HG03460 (cell line): ENCODE results near the gene USP17L11.
"Not testable (repeated sequence)": the region's sequence is repeated elsewhere in the genome, so short reads cannot be mapped to it uniquely, and the experiment has no call there.

Experiments
- ATAC-seq: cut with Tn5 transposase; IDR thresholded peaks from one replicate; pipeline ENCODE4 v1.9.1; 2021; ENCODE audit not compliant: unreplicated experiment

The USP17L11 gene

GRCh38 chr4:9215105-9215504 is at the start of gene USP17L11:
TSS of gene USP17L11 (plus strand) at chr4:9215405. CDS start at chr4:9215405, 0 bp downstream.
- ATAC-seq, result not testable (repeated sequence)

- ATAC-seq, result not testable (repeated sequence)
Measured at GRCh38 chr4:9165990-9166389, 49.2 kb upstream of the USP17L11 start.

- ATAC-seq, result not testable (repeated sequence)
Measured at GRCh38 chr4:9169791-9170459, 45.3 kb upstream of the USP17L11 start, which contains the start of gene FAM90A26. TSS of gene FAM90A26 (plus strand) at chr4:9170409. CDS start at chr4:9173173, 2,764 bp downstream.

GRCh38 chr4:9210357-9210756 is 4.8 kb upstream of the USP17L11 start, which contains the start of gene USP17L10:
TSS of gene USP17L10 (plus strand) at chr4:9210657. CDS start at chr4:9210657, 0 bp downstream.
- ATAC-seq, result not testable (repeated sequence)

- ATAC-seq, result not testable (repeated sequence)
Measured at GRCh38 chr4:9214701-9215100, 504 bp upstream of the USP17L11 start.

GRCh38 chr4:9219852-9220251 is 4.6 kb downstream of the USP17L11 start, which contains the start of gene USP17L12:
TSS of gene USP17L12 (plus strand) at chr4:9220152. CDS start at chr4:9220152, 0 bp downstream.
- not testable (repeated sequence) for ATAC-seq

GRCh38 chr4:9224596-9224995 is 9.4 kb downstream of the USP17L11 start, which contains the start of gene USP17L13:
TSS of gene USP17L13 (plus strand) at chr4:9224896. CDS start at chr4:9224896, 0 bp downstream.
- not testable (repeated sequence) for ATAC-seq

GRCh38 chr4:9230249-9230648 is 15.0 kb downstream of the USP17L11 start:
- not testable (repeated sequence) for ATAC-seq

- not testable (repeated sequence) for ATAC-seq
Measured at GRCh38 chr4:9234085-9234484, 18.9 kb downstream of the USP17L11 start, which contains the start of gene USP17L15. TSS of gene USP17L15 (plus strand) at chr4:9234385. CDS start at chr4:9234385, 0 bp downstream.

GRCh38 chr4:9238461-9238860 is 23.3 kb downstream of the USP17L11 start:
- not testable (repeated sequence) for ATAC-seq

GRCh38 chr4:9243579-9243978 is 28.4 kb downstream of the USP17L11 start, which contains the start of gene USP17L17:
TSS of gene USP17L17 (plus strand) at chr4:9243879. CDS start at chr4:9243879, 0 bp downstream.
- ATAC-seq, result not testable (repeated sequence)

GRCh38 chr4:9247953-9248680 is 32.9 kb downstream of the USP17L11 start, which contains the start of gene USP17L18:
TSS of gene USP17L18 (plus strand) at chr4:9248630. CDS start at chr4:9248630, 0 bp downstream.
- not testable (repeated sequence) for ATAC-seq

GRCh38 chr4:9253078-9253477 is 37.9 kb downstream of the USP17L11 start, which contains the start of gene USP17L19:
TSS of gene USP17L19 (plus strand) at chr4:9253378. CDS start at chr4:9253378, 0 bp downstream.
- ATAC-seq, result not testable (repeated sequence)

- not testable (repeated sequence) for ATAC-seq
Measured at GRCh38 chr4:9257824-9258223, 42.6 kb downstream of the USP17L11 start, which contains the start of gene USP17L20. TSS of gene USP17L20 (plus strand) at chr4:9258124. CDS start at chr4:9258124, 0 bp downstream.

GRCh38 chr4:9262572-9262971 is 47.4 kb downstream of the USP17L11 start, which contains the start of gene USP17L21:
TSS of gene USP17L21 (plus strand) at chr4:9262872. CDS start at chr4:9262872, 0 bp downstream.
- ATAC-seq, result not testable (repeated sequence)
